Measurements from ENCODE around the gene ADAP2.

GRCh38 chr17:31008374-31009041 lies 86.8 kb downstream of the ADAP2 start:
- TF ChIP-seq, protein P1, sequence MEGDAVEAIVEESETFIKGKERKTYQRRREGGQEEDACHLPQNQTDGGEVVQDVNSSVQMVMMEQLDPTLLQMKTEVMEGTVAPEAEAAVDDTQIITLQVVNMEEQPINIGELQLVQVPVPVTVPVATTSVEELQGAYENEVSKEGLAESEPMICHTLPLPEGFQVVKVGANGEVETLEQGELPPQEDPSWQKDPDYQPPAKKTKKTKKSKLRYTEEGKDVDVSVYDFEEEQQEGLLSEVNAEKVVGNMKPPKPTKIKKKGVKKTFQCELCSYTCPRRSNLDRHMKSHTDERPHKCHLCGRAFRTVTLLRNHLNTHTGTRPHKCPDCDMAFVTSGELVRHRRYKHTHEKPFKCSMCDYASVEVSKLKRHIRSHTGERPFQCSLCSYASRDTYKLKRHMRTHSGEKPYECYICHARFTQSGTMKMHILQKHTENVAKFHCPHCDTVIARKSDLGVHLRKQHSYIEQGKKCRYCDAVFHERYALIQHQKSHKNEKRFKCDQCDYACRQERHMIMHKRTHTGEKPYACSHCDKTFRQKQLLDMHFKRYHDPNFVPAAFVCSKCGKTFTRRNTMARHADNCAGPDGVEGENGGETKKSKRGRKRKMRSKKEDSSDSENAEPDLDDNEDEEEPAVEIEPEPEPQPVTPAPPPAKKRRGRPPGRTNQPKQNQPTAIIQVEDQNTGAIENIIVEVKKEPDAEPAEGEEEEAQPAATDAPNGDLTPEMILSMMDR (IDR thresholded peaks at IDR 0.05), result no peak
- no peak for TF ChIP-seq POLR2A (IDR thresholded peaks at IDR 0.05)
- peak in 1 of 2 donors; percentile 35 for TF ChIP-seq EP300 (IDR thresholded peaks at IDR 0.05)
